Activated naive CD4-positive, alpha-beta T cell treated with anti-CD3 and anti-CD28 coated beads, Interleukin-2, amount 50 U/mL, for 72 hours (primary cell): ENCODE measurements around the gene CEP76. TPM values are rescaled to one million over a fixed set of nuclear protein-coding genes. Genes with fewer than 3 reads are reported as not detected.
A peak's percentile ranks its signal among the peaks of the same experiment; 100 is the strongest.

ENCODE experiments used
- ATAC-seq, 2 donors: fragments of 150-1000 bp; cut with Tn5 transposase; 2 replicates each; pipeline ENCODE4 v1.10.0; 2021; ENCODE audit warnings: mild to moderate bottlenecking in 2 of 2, moderate library complexity in 2 of 2
- DNase-seq, 2 donors: peaks; one replicate each; pipeline ENCODE4 v3.0.0; 2021 to 2022; ENCODE audit warnings: low spot score in 2 of 2
- H3K27ac Mint-ChIP-seq, 2 donors: one replicate each; pipeline ENCODE4 v1.8.0; 2022; ENCODE audit warnings: mild to moderate bottlenecking in 2 of 2, mixed read lengths in 2 of 2
- H3K36me3 Mint-ChIP-seq, 2 donors: one replicate each; pipeline ENCODE4 v1.8.0; 2022; ENCODE audit warnings: mixed read lengths in 2 of 2
- H3K9me3 Mint-ChIP-seq, 2 donors: one replicate each; pipeline ENCODE4 v1.8.0; 2022; ENCODE audit warnings: mixed read lengths in 2 of 2
- total RNA-seq, 2 donors: library from RNA; stranded (reverse); gene quantifications; one replicate each; pipeline ENCODE4 v1.2.3, GENCODE V29; 2022

Gene CEP76
- total RNA-seq, 2 donors from 2014 or later = 10.9 to 13.2 TPM

GRCh38 chr18:12726774-12727550 lies 24.4 kb upstream of the CEP76 start:
- peaks cover 0 to 2% of the 10 kb centered on the region in 2 donors for H3K36me3 Mint-ChIP-seq
- no peaks in the 10 kb centered on the region for H3K9me3 Mint-ChIP-seq
- ATAC-seq = peak; percentile 56 to 63
- peak overlapping the region in 1 of 2 donors; percentile 56 for H3K27ac Mint-ChIP-seq
- DNase-seq = peak in 1 of 2 donors; percentile 75

GRCh38 chr18:12726331-12726730 lies 23.8 kb upstream of the CEP76 start:
- H3K9me3 Mint-ChIP-seq = no peaks in the 10 kb centered on the region
- DNase-seq (no peak), ATAC-seq (no peak)
- H3K36me3 Mint-ChIP-seq = peaks cover 0 to 5% of the 10 kb centered on the region in 2 donors
- H3K27ac Mint-ChIP-seq = peak overlapping the region in 1 of 2 donors; percentile 56

GRCh38 chr18:12722731-12723130 lies 20.2 kb upstream of the CEP76 start:
- DNase-seq (no peak), ATAC-seq (no peak)
- H3K9me3 Mint-ChIP-seq = no peaks in the 10 kb centered on the region
- H3K27ac Mint-ChIP-seq = no peak overlapping the region
- H3K36me3 Mint-ChIP-seq = peaks cover 0 to 5% of the 10 kb centered on the region in 2 donors

- ATAC-seq (peak in 1 of 2 donors; percentile 47), DNase-seq (no peak)
- Mint-ChIP-seq H3K36me3 (peaks cover 6 to 10% of the 10 kb centered on the region in 2 donors), H3K27ac (peak overlapping the region; percentile 45 to 59), H3K9me3 (no peaks in the 10 kb centered on the region)
These were observed 19.2 kb upstream of the CEP76 start for GRCh38 chr18:12721495-12722275.

GRCh38 chr18:12711446-12711845 lies 8.9 kb upstream of the CEP76 start:
- Mint-ChIP-seq H3K9me3 (no peaks in the 10 kb centered on the region), H3K27ac (peak overlapping the region in 1 of 2 donors; percentile 10), H3K36me3 (peaks cover 8 to 11% of the 10 kb centered on the region in 2 donors)
- DNase-seq (no peak), ATAC-seq (no peak)

GRCh38 chr18:12703664-12704063 lies 1.1 kb upstream of the CEP76 start:
- DNase-seq = no peak
- H3K27ac Mint-ChIP-seq = peak overlapping the region; percentile 96 to 100
- H3K36me3 Mint-ChIP-seq = peaks cover 26 to 27% of the 10 kb centered on the region in 2 donors
- ATAC-seq = peak in 1 of 2 donors; percentile 46
- H3K9me3 Mint-ChIP-seq = no peaks in the 10 kb centered on the region

GRCh38 chr18:12703096-12703567 lies 609 bp upstream of the CEP76 start:
- Mint-ChIP-seq H3K36me3 (peaks cover 26 to 27% of the 10 kb centered on the region in 2 donors), H3K9me3 (no peaks in the 10 kb centered on the region), H3K27ac (peak overlapping the region; percentile 96 to 100)
- no peak for DNase-seq
- peak; percentile 60 to 67 for ATAC-seq

GRCh38 chr18:12701161-12701560 lies 1.4 kb downstream of the CEP76 start:
- ATAC-seq = peak in 1 of 2 donors; percentile 11
- no peak for DNase-seq
- Mint-ChIP-seq H3K27ac (peak overlapping the region; percentile 96 to 100), H3K9me3 (no peaks in the 10 kb centered on the region), H3K36me3 (peaks cover 16 to 17% of the 10 kb centered on the region in 2 donors)

- H3K9me3 Mint-ChIP-seq = no peaks in the 10 kb centered on the region
- no peak overlapping the region for H3K27ac Mint-ChIP-seq
- ATAC-seq = no peak
- no peak for DNase-seq
- H3K36me3 Mint-ChIP-seq = peaks cover 16 to 17% of the 10 kb centered on the region in 2 donors
These were observed 2.8 kb downstream of the CEP76 start for GRCh38 chr18:12699747-12700146.

GRCh38 chr18:12694032-12694431 lies 8.5 kb downstream of the CEP76 start:
- peak; percentile 46 to 93 for ATAC-seq
- H3K36me3 Mint-ChIP-seq = peaks cover 0 to 6% of the 10 kb centered on the region in 2 donors
- peak overlapping the region in 1 of 2 donors; percentile 22 for H3K27ac Mint-ChIP-seq
- no peaks in the 10 kb centered on the region for H3K9me3 Mint-ChIP-seq
- DNase-seq = no peak

GRCh38 chr18:12692206-12692605 lies 10.3 kb downstream of the CEP76 start:
- ATAC-seq = no peak
- H3K27ac Mint-ChIP-seq = no peak overlapping the region
- peaks cover 0 to 6% of the 10 kb centered on the region in 2 donors for H3K36me3 Mint-ChIP-seq

GRCh38 chr18:12689256-12689850 lies 13.2 kb downstream of the CEP76 start:
- DNase-seq = no peak
- Mint-ChIP-seq H3K9me3 (no peaks in the 10 kb centered on the region), H3K27ac (no peak overlapping the region), H3K36me3 (peaks cover 0 to 6% of the 10 kb centered on the region in 2 donors)
- no peak for ATAC-seq

More at GRCh38 chr18:12692206-12692605, 10.3 kb downstream of the CEP76 start:
- no peaks in the 10 kb centered on the region for H3K9me3 Mint-ChIP-seq
- DNase-seq = no peak

GRCh38 chr18:12686100-12686499 lies 16.4 kb downstream of the CEP76 start:
- Mint-ChIP-seq H3K27ac (no peak overlapping the region), H3K9me3 (no peaks in the 10 kb centered on the region), H3K36me3 (no peaks in the 10 kb centered on the region)
- ATAC-seq (peak in 1 of 2 donors; percentile 49), DNase-seq (no peak)

GRCh38 chr18:12679183-12679786 lies 23.2 kb downstream of the CEP76 start:
- peak overlapping the region; percentile 72 to 76 for H3K27ac Mint-ChIP-seq
- H3K36me3 Mint-ChIP-seq = peaks cover 3 to 8% of the 10 kb centered on the region in 2 donors
- peak in 1 of 2 donors; percentile 36 for ATAC-seq
- no peaks in the 10 kb centered on the region for H3K9me3 Mint-ChIP-seq
- DNase-seq = no peak

- ATAC-seq (no peak), DNase-seq (no peak)
- H3K9me3 Mint-ChIP-seq = no peaks in the 10 kb centered on the region
- no peak overlapping the region for H3K27ac Mint-ChIP-seq
- H3K36me3 Mint-ChIP-seq = no peaks in the 10 kb centered on the region
These were observed 34.5 kb downstream of the CEP76 start for GRCh38 chr18:12668041-12668440.

GRCh38 chr18:12659904-12660605 lies 42.5 kb downstream of the CEP76 start:
- no peak overlapping the region for H3K27ac Mint-ChIP-seq
- DNase-seq (peak in 1 of 2 donors; percentile 38), ATAC-seq (peak in 1 of 2 donors; percentile 32)

More at GRCh38 chr18:12659904-12660605, 42.5 kb downstream of the CEP76 start:
- Mint-ChIP-seq H3K36me3 (peaks cover 0 to 5% of the 10 kb centered on the region in 2 donors), H3K9me3 (no peaks in the 10 kb centered on the region)
